WTC11 (cell line): ENCODE results near the gene IL31. TPM values are rescaled to one million over a fixed set of nuclear protein-coding genes. Genes with fewer than 3 reads are reported as not detected.

Experiments
- ATAC-seq: fragments of 200-7000 bp; cut with Tn5 transposase; 2 replicates; pipeline ENCODE4 v1.10.0; 2021; ENCODE audit warnings: mild to moderate bottlenecking, moderate library complexity
- CTCF ChIA-PET: fragments of 300-600 bp; sonication (Branson Sonifier 250); formaldehyde crosslinking; loops from one replicate; lab custom pipeline; 2021; ENCODE audit warnings: antibody characterized with exemption; lab: Charles Lee
- POLR2A ChIA-PET: fragments of 350-600 bp; sonication (Branson Sonifier 250); formaldehyde crosslinking; loops from one replicate; lab custom pipeline; 2021; ENCODE audit warnings: antibody characterized with exemption; lab: Charles Lee
- DNase-seq: peaks from one replicate; pipeline ENCODE4 v3.0.0; 2021; ENCODE audit warnings: low spot score
- H3K27ac Mint-ChIP-seq: 2 replicates; pipeline ENCODE4 v1.8.0; 2021; ENCODE audit warnings: mixed read lengths
- H3K27me3 Mint-ChIP-seq: 2 replicates; pipeline ENCODE4 v1.8.0; 2021; ENCODE audit warnings: low read depth, mild to moderate bottlenecking, moderate library complexity, mixed read lengths
- H3K36me3 Mint-ChIP-seq: 2 replicates; pipeline ENCODE4 v1.8.0; 2021; ENCODE audit warnings: mixed read lengths
- H3K4me1 Mint-ChIP-seq: 2 replicates; pipeline ENCODE4 v1.8.0; 2022; ENCODE audit warnings: mixed read lengths
- H3K4me3 Mint-ChIP-seq: 2 replicates; pipeline ENCODE4 v1.8.0; 2021; ENCODE audit warnings: mild to moderate bottlenecking, moderate library complexity, mixed read lengths
- H3K9me3 Mint-ChIP-seq: 2 replicates; pipeline ENCODE4 v1.8.0; 2021; ENCODE audit warnings: mixed read lengths
- ELF4 ChIP-seq: sonication (generic); formaldehyde crosslinking; IDR thresholded peaks from 2 replicates; pipeline ENCODE4 v1.8.1; 2022; ENCODE audit warnings: low read depth, mild to moderate bottlenecking, moderate library complexity, missing genetic modification reagents
- ESRRA ChIP-seq: sonication (generic); formaldehyde crosslinking; IDR thresholded peaks from 2 replicates; pipeline ENCODE4 v1.8.1; 2022; ENCODE audit warnings: mild to moderate bottlenecking, missing genetic modification reagents, borderline replicate concordance
- FOXP1 ChIP-seq: sonication (generic); formaldehyde crosslinking; IDR thresholded peaks from 2 replicates; pipeline ENCODE4 v1.8.0; 2022; ENCODE audit warnings: missing genetic modification reagents, mild to moderate bottlenecking, moderate library complexity, borderline replicate concordance
- HMGXB4 ChIP-seq: sonication (generic); formaldehyde crosslinking; IDR thresholded peaks from 2 replicates; pipeline ENCODE4 v1.8.1; 2023; ENCODE audit warnings: mild to moderate bottlenecking, moderate library complexity, missing genetic modification reagents
- KAT7 ChIP-seq: sonication (generic); formaldehyde crosslinking; IDR thresholded peaks from 2 replicates; pipeline ENCODE4 v1.8.1; 2023; ENCODE audit warnings: missing genetic modification reagents, mild to moderate bottlenecking, borderline replicate concordance
- MXD4 ChIP-seq: fragments of 250-450 bp; sonication (Bioruptor Pico); IDR thresholded peaks from 2 replicates; pipeline ENCODE4 v1.8.0; 2021; ENCODE audit warnings: mild to moderate bottlenecking, moderate library complexity, borderline replicate concordance
- OVOL2 ChIP-seq: fragments of 250-450 bp; sonication (Bioruptor Pico); IDR thresholded peaks from 2 replicates; pipeline ENCODE4 v1.9.0; 2021; ENCODE audit warnings: mild to moderate bottlenecking, borderline replicate concordance
- SMAD3 ChIP-seq: sonication (generic); formaldehyde crosslinking; IDR thresholded peaks from 2 replicates; pipeline ENCODE4 v1.8.0; 2022; ENCODE audit warnings: missing genetic modification reagents, mild to moderate bottlenecking, borderline replicate concordance
- SOX15 ChIP-seq: fragments of 250-450 bp; sonication (Bioruptor Pico); IDR thresholded peaks from 2 replicates; pipeline ENCODE4 v1.9.0; 2021; ENCODE audit warnings: mild to moderate bottlenecking
- TEAD4 ChIP-seq: sonication (generic); formaldehyde crosslinking; IDR thresholded peaks from 2 replicates; pipeline ENCODE4 v1.8.0; 2022; ENCODE audit warnings: mild to moderate bottlenecking, missing genetic modification reagents
- ZNF121 ChIP-seq: sonication (generic); formaldehyde crosslinking; IDR thresholded peaks from 2 replicates; pipeline ENCODE4 v1.8.0; 2023; ENCODE audit warnings: missing genetic modification reagents
- total RNA-seq: library from RNA; stranded (reverse); gene quantifications from 3 replicates; pipeline ENCODE4 v1.2.3, GENCODE V29; 2021
- TF ChIP-seq, protein P1 (sequence below): sonication (generic); formaldehyde crosslinking; IDR thresholded peaks from 2 replicates; pipeline ENCODE4 v1.8.1; 2022; ENCODE audit warnings: mild to moderate bottlenecking, moderate library complexity, missing genetic modification reagents
- TF ChIP-seq, protein P2 (sequence below): sonication (generic); formaldehyde crosslinking; IDR thresholded peaks from 2 replicates; pipeline ENCODE4 v1.8.1; 2023; ENCODE audit warnings: mild to moderate bottlenecking, missing genetic modification reagents, moderate library complexity
- TF ChIP-seq, protein P3 (sequence below): sonication (generic); formaldehyde crosslinking; IDR thresholded peaks from 2 replicates; pipeline ENCODE4 v1.8.1; 2023; ENCODE audit warnings: mild to moderate bottlenecking, missing genetic modification reagents, borderline replicate concordance
- TF ChIP-seq, protein P4 (sequence below): sonication (generic); formaldehyde crosslinking; IDR thresholded peaks from 2 replicates; pipeline ENCODE4 v1.8.1; 2022; ENCODE audit warnings: low read depth, mild to moderate bottlenecking, moderate library complexity, missing genetic modification reagents, borderline replicate concordance
- TF ChIP-seq, protein P5 (sequence below): fragments of 250-450 bp; sonication (Bioruptor Pico); IDR thresholded peaks from 2 replicates; pipeline ENCODE4 v1.9.0; 2021; ENCODE audit warnings: mild to moderate bottlenecking, borderline replicate concordance

IL31 gene
- total RNA-seq, 1 experiment from 2014 or later = not detected

GRCh38 chr12:122185079-122185478 is 11.1 kb upstream of the IL31 start:
- DNase-seq = no peak
- no peak for ATAC-seq
- Mint-ChIP-seq H3K4me3 (no peak overlapping the region), H3K27me3 (peaks cover 17% of the 10 kb centered on the region), H3K27ac (no peak overlapping the region), H3K4me1 (peaks cover 3% of the 10 kb centered on the region; the same call in 1 of the 2 replicates), H3K9me3 (no peaks in the 10 kb centered on the region), H3K36me3 (no peaks in the 10 kb centered on the region)
- TF ChIP-seq MXD4 (no peak), ZNF121 (peak; percentile 85)
- POLR2A ChIA-PET = interaction anchor here (0.6 kb wide), 1 partner anchor 64 kb away, joined by 3 read pairs; no protein-coding TSS in a partner anchor
- CTCF ChIA-PET = no interaction called here

- no peak for TF ChIP-seq SOX15 (CRISPR knock-in tag)
- TF ChIP-seq, protein P1, sequence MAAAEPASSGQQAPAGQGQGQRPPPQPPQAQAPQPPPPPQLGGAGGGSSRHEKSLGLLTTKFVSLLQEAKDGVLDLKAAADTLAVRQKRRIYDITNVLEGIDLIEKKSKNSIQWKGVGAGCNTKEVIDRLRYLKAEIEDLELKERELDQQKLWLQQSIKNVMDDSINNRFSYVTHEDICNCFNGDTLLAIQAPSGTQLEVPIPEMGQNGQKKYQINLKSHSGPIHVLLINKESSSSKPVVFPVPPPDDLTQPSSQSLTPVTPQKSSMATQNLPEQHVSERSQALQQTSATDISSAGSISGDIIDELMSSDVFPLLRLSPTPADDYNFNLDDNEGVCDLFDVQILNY (CRISPR knock-in tag) = no peak
- TF ChIP-seq, protein P2, sequence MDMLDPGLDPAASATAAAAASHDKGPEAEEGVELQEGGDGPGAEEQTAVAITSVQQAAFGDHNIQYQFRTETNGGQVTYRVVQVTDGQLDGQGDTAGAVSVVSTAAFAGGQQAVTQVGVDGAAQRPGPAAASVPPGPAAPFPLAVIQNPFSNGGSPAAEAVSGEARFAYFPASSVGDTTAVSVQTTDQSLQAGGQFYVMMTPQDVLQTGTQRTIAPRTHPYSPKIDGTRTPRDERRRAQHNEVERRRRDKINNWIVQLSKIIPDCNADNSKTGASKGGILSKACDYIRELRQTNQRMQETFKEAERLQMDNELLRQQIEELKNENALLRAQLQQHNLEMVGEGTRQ = no peak
- TF ChIP-seq ESRRA = no peak
- no peak for TF ChIP-seq TEAD4 (CRISPR knock-in tag)
- TF ChIP-seq OVOL2 (CRISPR knock-in tag) = no peak
- TF ChIP-seq, protein P3, sequence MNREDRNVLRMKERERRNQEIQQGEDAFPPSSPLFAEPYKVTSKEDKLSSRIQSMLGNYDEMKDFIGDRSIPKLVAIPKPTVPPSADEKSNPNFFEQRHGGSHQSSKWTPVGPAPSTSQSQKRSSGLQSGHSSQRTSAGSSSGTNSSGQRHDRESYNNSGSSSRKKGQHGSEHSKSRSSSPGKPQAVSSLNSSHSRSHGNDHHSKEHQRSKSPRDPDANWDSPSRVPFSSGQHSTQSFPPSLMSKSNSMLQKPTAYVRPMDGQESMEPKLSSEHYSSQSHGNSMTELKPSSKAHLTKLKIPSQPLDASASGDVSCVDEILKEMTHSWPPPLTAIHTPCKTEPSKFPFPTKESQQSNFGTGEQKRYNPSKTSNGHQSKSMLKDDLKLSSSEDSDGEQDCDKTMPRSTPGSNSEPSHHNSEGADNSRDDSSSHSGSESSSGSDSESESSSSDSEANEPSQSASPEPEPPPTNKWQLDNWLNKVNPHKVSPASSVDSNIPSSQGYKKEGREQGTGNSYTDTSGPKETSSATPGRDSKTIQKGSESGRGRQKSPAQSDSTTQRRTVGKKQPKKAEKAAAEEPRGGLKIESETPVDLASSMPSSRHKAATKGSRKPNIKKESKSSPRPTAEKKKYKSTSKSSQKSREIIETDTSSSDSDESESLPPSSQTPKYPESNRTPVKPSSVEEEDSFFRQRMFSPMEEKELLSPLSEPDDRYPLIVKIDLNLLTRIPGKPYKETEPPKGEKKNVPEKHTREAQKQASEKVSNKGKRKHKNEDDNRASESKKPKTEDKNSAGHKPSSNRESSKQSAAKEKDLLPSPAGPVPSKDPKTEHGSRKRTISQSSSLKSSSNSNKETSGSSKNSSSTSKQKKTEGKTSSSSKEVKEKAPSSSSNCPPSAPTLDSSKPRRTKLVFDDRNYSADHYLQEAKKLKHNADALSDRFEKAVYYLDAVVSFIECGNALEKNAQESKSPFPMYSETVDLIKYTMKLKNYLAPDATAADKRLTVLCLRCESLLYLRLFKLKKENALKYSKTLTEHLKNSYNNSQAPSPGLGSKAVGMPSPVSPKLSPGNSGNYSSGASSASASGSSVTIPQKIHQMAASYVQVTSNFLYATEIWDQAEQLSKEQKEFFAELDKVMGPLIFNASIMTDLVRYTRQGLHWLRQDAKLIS = no peak
- TF ChIP-seq, protein P4, sequence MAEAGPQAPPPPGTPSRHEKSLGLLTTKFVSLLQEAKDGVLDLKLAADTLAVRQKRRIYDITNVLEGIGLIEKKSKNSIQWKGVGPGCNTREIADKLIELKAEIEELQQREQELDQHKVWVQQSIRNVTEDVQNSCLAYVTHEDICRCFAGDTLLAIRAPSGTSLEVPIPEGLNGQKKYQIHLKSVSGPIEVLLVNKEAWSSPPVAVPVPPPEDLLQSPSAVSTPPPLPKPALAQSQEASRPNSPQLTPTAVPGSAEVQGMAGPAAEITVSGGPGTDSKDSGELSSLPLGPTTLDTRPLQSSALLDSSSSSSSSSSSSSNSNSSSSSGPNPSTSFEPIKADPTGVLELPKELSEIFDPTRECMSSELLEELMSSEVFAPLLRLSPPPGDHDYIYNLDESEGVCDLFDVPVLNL (CRISPR knock-in tag) = no peak
- TF ChIP-seq, all 79 proteins: peak for 0
- POLR2A ChIA-PET = interaction anchor here (0.6 kb wide), 1 partner anchor 64 kb away, joined by 3 read pairs; no protein-coding TSS in a partner anchor
- Mint-ChIP-seq H3K36me3 (no peaks in the 10 kb centered on the region), H3K4me3 (peak overlapping the region; percentile 48), H3K9me3 (no peaks in the 10 kb centered on the region), H3K4me1 (peaks cover 3% of the 10 kb centered on the region; the same call in 1 of the 2 replicates), H3K27me3 (peaks cover 17% of the 10 kb centered on the region), H3K27ac (no peak overlapping the region)
- DNase-seq (no peak), ATAC-seq (no peak)
- CTCF ChIA-PET = no interaction called here
Measured at GRCh38 chr12:122184517-122184916, 10.5 kb upstream of the IL31 start.

DNA sequence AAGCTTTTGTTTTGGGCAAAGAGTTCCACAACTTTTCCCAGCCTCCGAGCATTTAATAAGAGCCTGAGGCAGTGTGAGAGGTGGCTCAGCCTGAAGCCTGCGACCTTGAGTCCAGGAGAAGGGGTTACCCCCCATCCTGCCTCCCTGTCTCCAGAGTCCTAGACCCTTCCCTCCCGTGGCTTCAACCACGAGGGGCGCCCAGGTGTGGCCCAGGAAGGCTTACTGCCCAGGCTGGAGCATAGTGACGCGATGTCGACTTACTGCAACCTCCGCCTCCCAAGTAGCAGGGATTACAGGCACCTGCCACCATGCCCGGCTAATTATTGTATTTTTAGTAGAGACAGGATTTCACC is 9.5 kb upstream of the IL31 start:
- Mint-ChIP-seq H3K9me3 (no peaks in the 10 kb centered on the region), H3K27ac (no peak overlapping the region), H3K4me1 (peaks cover 3% of the 10 kb centered on the region; the same call in 1 of the 2 replicates), H3K27me3 (peaks cover 17% of the 10 kb centered on the region), H3K4me3 (peak overlapping the region; percentile 60), H3K36me3 (no peaks in the 10 kb centered on the region)
- ChIA-PET CTCF (interaction anchor here (0.7 to 1.9 kb wide), 4 partner anchors 46 to 265 kb away, joined by 3 to 8 read pairs (median 5); partner anchors contain the start of gene CFAP251), POLR2A (no interaction called here)
- peak; percentile 7; the same call in 1 of the 2 replicates for ATAC-seq
- TF ChIP-seq ELF4 (CRISPR knock-in tag) (no peak), KAT7 (CRISPR knock-in tag) (no peak), HMGXB4 (CRISPR knock-in tag) (no peak), SMAD3 (no peak), FOXP1 (CRISPR knock-in tag) (no peak)
- TF ChIP-seq, protein P5, sequence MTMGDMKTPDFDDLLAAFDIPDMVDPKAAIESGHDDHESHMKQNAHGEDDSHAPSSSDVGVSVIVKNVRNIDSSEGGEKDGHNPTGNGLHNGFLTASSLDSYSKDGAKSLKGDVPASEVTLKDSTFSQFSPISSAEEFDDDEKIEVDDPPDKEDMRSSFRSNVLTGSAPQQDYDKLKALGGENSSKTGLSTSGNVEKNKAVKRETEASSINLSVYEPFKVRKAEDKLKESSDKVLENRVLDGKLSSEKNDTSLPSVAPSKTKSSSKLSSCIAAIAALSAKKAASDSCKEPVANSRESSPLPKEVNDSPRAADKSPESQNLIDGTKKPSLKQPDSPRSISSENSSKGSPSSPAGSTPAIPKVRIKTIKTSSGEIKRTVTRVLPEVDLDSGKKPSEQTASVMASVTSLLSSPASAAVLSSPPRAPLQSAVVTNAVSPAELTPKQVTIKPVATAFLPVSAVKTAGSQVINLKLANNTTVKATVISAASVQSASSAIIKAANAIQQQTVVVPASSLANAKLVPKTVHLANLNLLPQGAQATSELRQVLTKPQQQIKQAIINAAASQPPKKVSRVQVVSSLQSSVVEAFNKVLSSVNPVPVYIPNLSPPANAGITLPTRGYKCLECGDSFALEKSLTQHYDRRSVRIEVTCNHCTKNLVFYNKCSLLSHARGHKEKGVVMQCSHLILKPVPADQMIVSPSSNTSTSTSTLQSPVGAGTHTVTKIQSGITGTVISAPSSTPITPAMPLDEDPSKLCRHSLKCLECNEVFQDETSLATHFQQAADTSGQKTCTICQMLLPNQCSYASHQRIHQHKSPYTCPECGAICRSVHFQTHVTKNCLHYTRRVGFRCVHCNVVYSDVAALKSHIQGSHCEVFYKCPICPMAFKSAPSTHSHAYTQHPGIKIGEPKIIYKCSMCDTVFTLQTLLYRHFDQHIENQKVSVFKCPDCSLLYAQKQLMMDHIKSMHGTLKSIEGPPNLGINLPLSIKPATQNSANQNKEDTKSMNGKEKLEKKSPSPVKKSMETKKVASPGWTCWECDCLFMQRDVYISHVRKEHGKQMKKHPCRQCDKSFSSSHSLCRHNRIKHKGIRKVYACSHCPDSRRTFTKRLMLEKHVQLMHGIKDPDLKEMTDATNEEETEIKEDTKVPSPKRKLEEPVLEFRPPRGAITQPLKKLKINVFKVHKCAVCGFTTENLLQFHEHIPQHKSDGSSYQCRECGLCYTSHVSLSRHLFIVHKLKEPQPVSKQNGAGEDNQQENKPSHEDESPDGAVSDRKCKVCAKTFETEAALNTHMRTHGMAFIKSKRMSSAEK = no peak
- no peak for DNase-seq
